ENCODE results near the gene WDFY4. TPM values are rescaled to one million over a fixed set of nuclear protein-coding genes. Genes with fewer than 3 reads are reported as not detected.

The WDFY4 gene
- total RNA-seq, 1 experiment from 2014 or later, result not detected

GRCh38 chr10:48677625-48678024, 7.0 kb upstream of the WDFY4 start:
- Histone ChIP-seq H3T11ph (ENCODE audit: low read length) (no peak overlapping the region), H2BK12ac (ENCODE audit: insufficient read length, low read depth, low read length) (no peak overlapping the region), H2BK5ac (ENCODE audit: insufficient read length, low read length) (no peak overlapping the region), H3K4me2 (ENCODE audit: insufficient read depth, insufficient read length, low read length) (no peak overlapping the region), H3K9me3 (ENCODE audit: control insufficient read depth, low read depth, low read length) (no peaks in the 10 kb centered on the region), H3K27me3 (ENCODE audit: insufficient read depth, low read length) (no peaks in the 10 kb centered on the region), H3K4me1 (ENCODE audit: insufficient read depth, low read length) (no peaks in the 10 kb centered on the region; the same call in 1 of the 2 replicates), H3K18ac (ENCODE audit: insufficient read length, low read depth, low read length) (no peak overlapping the region), H3K27ac (ENCODE audit: insufficient read length, low read depth, low read length) (no peak overlapping the region), H4K20me1 (ENCODE audit: control insufficient read depth, insufficient read depth, insufficient read length) (no peaks in the 10 kb centered on the region), H2BK20ac (ENCODE audit: low read depth, low read length, poor library complexity, severe bottlenecking) (no peak overlapping the region), H4K91ac (ENCODE audit: insufficient read length, low read depth, low read length) (no peak overlapping the region), H3K23ac (ENCODE audit: insufficient read length, low read depth, low read length) (no peak overlapping the region), H2AFZ (ENCODE audit: low read length) (no peak overlapping the region), H4K5ac (ENCODE audit: insufficient read length, low read depth, low read length) (no peak overlapping the region), H3K79me2 (ENCODE audit: insufficient read depth, low read length) (no peaks in the 10 kb centered on the region), H2AK5ac (ENCODE audit: insufficient read length, low read length) (no peak overlapping the region), H3K4ac (ENCODE audit: low read depth, low read length) (no peak overlapping the region), H3K23me2 (ENCODE audit: insufficient read length, low read depth, low read length, poor library complexity, severe bottlenecking) (no peaks in the 10 kb centered on the region), H2BK120ac (ENCODE audit: low read depth, low read length, poor library complexity, severe bottlenecking) (no peak overlapping the region), H2BK15ac (ENCODE audit: low read depth, low read length) (no peak overlapping the region), H3K9ac (ENCODE audit: extremely low read depth, insufficient read length, low read length) (no peak overlapping the region), H3K14ac (ENCODE audit: insufficient read depth, low read length) (no peak overlapping the region), H4K8ac (replicated peaks; ENCODE audit: insufficient read length, low read depth, low read length) (no peak overlapping the region), H3K79me1 (ENCODE audit: insufficient read depth, low read depth, low read length, poor library complexity, severe bottlenecking) (no peaks in the 10 kb centered on the region), H3K56ac (ENCODE audit: insufficient read length, low read depth, low read length) (no peak overlapping the region)
- Mint-ChIP-seq H3K9me3 (peaks cover 15 to 19% of the 10 kb centered on the region in 2 experiments), H3K36me3 (ENCODE audit: insufficient read depth in 1 of 3, low read depth in 3 of 3) (peaks cover 0 to 4% (median 3%) of the 10 kb centered on the region in 3 experiments; a peak in 1 of 7 replicates), H3K27me3 (ENCODE audit: low read depth) (peaks cover 2% of the 10 kb centered on the region; the same call in 1 of the 2 replicates), H3K4me3 (no peak overlapping the region), H3K27ac (no peak overlapping the region), H3K4me1 (peaks cover 0 to 2% of the 10 kb centered on the region in 2 experiments; a peak in 1 of 4 replicates)
- WGBS (ENCODE audit: extremely low coverage, insufficient read length, low lambda C conversion rate), result no CpG with 5 or more reads among the region's 2 CpGs
- TF ChIP-seq CTCF (conservative IDR thresholded peaks at IDR 0.05), result no peak
- no peak for DNase-seq

Measured in H9 (cell line).